Limb (tissue), 2 donors: ENCODE results near the gene ABCD1.
A peak's percentile ranks its signal among the peaks of the same experiment; 100 is the strongest.

Source experiments
- DNase-seq, 2 donors: peaks; one replicate each; pipeline ENCODE4 v3.0.0-alpha.2; 2016; ENCODE audit errors: extremely low spot score in 2 of 2

The ABCD1 gene

DNA sequence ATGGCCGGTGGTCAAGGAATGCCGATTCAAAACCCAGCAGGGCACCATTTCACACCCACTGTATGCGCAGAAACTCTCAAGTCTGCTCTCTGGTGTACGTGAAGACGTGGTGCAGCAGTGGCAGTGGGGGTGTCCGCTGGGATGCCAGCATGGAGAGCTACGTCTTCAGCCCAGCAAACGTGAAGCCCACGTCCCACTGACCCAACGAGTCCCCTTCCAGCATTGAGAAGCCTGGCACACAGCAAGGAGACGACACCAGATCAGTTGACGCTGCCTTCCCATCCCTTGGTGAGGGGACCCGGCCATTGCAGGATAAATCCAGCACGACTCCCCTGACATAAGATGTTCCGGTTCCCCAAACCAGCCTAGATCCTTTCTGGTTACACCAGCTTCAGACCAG, 37.2 kb downstream of the ABCD1 start:
- DNase-seq = no peak

DNA sequence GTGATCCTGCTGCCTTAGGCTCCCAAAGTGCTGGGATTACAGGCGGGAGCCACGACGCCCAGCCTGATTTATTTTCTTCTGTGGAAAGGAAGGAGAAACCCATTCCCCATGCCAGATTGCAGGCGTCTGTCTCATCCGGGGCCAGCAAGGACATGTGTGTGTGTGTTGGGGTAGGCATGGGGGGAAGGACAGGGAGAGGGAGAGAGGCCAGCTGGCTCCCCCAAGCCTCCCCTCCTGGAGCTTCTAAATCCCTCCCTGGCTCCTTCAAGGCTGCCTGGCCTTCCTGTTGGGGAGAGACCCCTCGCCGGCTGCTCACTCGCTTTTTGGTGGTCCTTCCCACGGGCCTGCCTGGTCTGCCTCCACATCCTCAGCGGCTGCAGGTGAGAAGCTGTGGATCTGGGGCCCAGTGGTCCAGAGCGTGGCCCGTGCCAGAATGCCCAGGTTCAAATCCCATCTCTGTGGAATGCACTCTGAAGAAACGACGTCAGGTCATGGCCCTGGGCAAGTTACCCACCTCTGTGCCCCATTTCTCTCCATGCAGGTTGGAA, 38.0 kb downstream of the ABCD1 start:
- no peak for DNase-seq

DNA sequence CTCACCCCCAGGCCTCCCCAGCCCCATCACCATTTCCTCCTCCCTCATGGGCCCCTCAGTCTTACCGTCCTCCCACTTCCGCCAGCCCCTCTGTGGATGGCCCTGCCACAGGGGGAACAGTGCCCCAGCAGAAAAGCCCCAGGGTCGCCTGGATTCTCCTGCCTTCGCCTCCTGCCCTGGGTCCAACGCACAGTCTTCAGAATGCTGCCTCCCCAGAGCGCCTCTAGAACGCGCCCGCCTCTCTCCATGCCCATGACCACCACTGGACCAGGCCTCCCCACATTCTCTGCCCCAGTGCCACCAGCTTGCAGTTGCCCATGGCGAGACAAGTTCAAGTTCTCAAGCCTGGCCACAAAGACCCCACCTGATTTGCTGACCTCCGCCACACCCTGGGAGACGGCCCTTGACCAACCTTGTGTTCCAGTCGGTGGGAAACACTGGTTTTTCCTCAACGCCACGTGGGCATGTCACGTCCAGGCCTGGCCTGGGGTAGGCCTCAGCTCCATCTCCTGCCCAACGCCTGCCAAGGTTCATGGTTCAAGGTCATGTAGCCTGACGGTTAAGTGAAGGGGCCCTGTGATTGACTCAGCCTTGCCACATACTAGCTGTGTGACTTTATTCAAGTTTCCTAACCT, 38.8 kb downstream of the ABCD1 start:
- DNase-seq = no peak

DNA sequence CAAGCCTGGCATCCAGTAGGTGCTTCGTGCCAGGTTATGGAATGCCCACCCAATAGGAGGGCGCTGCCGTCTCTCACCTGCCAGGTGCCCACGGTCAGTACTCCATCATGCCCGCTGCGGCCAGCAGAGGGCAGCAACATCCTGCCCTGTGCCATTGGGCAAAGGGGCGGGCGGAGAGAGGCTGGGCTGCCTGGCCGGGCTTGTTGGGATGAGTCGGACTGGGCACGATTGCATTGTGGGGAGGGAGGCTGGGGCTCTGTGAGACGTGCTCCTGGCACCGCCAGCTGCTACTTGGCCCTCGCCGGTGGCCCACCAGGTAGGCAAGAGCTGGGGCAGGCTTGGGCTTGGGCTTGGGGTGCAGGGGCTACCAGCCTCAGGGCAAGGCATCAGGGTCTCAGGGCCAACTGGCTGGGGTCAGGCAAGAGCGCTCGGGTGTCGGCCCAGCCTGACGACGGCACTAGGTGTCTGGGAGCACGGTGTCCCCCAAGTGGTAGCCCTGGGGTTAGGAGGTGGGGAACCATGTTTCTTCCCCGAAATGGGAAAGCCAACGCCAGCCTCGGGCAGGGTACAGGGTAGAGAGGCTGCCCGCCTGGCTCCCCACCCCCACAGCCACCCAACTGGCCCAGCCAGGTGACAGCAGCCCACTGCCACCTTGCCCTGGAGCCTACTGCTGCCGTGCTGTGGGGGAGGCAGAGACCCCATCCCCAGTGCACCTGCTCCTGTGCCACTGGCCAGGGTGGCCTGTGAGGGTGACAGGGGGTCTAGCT, 39.5 kb downstream of the ABCD1 start, which contains the start of gene PLXNB3:
Gene PLXNB3, plus strand, starts transcription at position 261 of the 767 bp plus-strand sequence. CDS start 1,287 bp downstream, outside the sequence.
- peak; percentile 44 to 74 for DNase-seq

DNA sequence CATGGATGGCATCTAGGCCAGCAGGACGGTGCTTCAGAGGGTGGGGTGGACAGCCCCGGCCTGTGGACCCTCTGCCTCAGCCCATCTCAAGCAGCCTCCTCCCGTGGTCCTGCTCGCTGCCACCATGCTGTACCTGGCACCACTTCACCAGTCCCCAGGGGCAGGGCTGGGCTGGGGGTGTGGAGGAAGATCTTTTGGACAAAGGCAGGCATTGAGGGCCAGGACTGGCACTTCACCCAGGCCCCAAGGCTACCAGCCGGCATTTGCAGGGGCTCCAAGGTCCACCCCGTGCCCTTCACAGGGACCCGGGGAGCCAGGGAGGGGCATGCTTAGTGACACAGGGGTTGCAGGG, 40.1 kb downstream of the ABCD1 start:
- no peak for DNase-seq

DNA sequence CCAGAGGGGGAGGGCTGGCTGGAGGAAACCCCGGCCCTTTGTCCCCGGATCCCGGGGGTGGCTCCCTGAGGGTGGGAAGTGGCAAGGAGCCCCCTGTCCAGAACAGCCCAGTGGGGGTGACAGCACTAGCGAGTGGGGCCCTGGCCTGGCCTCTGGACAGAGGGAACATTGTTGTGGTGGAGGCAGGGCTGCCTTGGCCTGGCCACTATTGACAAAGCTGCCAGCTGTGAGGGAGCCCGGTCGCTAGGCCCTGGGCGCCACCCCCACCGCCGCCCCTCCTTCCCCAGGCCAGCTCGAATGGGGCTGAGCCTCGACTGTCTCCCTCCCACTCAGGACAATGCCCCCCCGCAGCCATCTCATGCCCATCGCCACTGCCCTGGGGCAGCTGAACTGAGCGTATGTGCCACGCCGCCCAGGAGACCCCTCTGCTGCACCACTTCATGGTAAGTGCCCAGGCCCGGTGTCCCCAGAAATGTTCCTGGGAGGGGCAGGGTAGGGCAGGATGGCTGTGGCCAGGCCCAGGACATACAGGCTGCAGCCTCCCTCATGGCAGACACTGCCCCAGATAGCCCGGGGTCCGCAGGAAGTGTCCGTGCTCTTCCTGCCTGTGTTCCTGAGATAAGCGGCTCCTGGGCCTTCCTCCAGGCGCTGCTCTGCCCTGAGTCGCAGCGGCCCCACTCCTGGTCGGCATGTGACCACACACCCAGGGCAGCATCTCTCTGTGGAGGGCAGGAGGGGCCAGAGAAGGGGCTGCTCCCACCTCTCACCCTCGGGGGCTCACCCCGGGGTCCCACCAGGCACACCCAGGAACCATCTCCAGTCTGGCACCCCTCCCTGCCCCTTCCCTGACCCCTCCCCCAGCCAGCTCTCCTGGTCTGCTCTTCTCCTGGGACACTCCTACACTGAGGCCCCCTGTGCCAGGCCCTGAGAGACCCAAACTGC, 40.8 kb downstream of the ABCD1 start:
- no peak for DNase-seq

DNA sequence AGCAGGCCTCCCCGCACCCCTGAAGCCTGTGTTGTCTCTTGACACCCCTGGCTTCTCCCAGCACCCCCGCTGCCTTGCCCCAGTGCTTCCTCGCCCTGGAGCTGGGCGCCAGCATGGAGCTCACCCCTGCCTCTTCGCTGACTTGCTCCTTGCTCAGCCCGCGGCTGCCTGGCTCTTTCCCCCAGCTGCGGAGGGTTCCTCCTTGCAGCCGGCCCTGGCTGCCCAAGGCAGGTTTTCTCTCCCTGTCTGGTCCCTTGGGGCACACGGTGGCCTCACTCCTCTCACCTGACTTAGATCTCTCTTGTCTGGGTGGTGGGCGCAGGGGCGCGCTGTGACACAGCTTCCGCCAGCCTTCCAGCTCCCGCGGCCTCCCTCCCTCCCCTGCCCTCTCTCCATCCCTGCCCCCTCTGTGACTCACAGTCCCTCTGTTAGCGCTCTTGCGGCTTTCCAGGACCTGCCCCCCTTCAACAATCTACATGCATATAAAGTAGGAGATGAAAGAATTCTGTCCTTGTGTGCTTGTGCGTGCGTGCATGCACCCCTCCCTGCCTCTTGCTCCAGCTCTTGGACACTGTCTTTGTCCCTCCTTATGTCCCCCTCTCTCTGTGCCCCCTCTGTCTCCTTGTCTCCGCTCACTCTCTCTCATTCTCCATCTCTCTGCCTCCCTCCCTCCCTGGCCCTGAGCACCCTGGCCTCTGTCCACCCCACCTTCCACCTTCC, 41.6 kb downstream of the ABCD1 start:
- DNase-seq = peak in 1 of 2 donors; percentile 5

DNA sequence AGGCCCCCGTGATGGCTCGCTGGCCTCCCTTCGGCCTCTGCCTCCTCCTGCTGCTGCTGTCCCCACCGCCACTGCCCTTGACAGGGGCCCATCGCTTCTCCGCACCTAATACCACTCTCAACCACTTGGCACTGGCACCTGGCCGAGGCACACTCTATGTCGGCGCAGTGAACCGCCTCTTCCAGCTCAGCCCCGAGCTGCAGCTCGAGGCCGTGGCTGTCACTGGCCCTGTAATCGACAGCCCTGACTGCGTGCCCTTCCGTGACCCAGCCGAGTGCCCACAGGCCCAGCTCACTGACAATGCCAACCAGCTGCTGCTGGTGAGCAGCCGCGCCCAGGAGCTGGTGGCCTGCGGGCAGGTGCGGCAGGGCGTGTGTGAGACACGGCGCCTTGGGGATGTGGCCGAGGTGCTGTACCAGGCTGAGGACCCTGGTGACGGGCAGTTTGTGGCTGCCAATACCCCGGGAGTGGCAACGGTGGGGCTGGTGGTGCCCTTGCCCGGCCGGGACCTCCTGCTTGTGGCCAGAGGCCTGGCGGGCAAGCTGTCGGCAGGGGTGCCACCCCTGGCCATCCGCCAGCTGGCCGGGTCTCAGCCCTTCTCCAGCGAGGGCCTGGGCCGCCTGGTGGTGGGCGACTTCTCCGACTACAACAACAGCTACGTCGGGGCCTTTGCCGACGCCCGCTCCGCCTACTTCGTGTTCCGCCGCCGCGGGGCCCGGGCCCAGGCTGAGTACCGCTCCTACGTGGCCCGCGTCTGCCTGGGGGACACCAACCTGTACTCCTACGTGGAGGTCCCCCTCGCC, 42.4 kb downstream of the ABCD1 start:
- no peak for DNase-seq

DNA sequence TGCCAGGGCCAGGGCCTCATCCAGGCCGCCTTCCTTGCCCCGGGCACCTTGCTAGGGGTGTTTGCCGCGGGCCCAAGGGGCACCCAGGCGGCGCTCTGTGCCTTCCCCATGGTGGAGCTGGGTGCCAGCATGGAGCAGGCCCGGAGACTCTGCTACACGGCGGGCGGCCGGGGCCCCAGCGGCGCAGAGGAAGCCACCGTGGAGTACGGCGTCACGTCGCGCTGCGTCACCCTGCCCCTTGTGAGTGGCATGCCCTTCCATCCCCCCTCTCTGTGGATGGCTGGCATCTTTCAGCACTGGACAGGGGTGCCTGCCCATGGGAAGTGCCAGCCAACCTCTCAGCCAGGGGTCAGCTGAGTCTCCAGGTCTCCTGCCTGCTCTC, 43.0 kb downstream of the ABCD1 start:
- DNase-seq = no peak

DNA sequence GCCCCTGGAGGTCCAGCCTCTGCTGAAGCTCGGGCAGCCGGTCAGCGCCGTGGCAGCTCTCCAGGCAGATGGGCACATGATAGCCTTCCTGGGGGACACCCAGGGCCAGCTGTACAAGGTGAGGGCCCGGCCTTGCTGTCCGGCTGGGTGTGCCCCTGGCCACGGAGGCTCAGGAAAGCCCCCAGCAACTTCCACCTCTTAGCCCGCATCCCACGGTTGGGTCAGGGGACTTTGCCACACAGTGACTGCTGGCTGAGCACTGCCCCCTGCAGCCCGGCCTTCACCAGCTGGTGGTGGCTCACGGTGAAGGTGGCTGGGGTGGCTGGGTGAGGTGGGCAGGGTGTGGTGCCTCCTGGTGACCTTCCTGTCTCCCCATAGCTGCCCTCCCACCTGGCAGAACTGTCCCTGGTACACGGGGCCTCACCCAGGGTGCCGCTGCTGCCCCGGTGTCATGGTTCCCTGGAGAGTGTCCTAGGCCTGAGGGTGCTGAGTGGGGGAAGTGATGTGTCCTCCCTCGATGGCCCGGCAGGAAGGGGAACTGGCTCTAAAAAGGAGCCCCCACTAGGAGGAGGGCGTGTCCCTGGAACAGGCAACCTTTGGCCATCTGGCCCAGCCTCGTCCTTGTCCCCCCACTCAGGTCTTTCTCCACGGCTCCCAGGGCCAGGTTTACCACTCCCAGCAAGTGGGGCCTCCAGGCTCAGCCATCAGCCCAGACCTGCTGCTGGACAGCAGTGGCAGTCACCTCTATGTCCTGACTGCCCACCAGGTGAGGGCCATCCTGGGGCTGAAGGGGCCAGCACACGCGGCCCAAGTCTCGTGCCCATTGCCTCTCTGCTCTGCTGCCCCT, 43.9 kb downstream of the ABCD1 start:
- no peak for DNase-seq

DNA sequence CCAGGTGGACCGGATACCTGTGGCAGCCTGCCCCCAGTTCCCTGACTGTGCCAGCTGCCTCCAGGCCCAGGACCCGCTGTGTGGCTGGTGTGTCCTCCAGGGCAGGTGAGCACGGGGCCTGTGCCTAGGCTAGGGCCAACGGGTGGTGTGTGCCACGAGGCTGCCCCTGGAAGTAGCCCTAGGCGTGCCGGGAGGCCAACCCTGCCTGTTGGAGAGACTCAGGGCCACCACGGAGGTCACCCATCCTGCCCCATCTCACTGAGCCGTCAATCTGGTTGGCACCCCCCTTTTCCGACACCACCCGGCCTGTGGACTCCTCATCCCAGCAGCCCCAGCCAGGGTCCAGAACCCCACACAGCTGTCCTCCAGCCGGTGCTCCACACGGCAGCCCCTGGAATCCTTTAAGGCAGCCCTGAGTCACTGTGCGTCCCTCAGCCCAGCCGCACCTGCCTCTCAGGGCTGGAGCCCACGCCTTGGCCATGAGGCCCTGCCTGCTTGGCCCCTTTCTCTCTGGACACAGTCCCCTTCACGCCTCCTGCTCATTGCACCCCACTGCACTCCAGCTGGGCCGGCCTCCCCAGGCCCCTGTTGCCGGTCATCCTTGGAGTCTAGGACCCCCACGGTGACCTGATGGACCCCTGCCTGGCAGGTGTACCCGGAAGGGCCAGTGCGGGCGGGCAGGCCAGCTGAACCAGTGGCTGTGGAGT, 44.7 kb downstream of the ABCD1 start:
- DNase-seq = no peak

DNA sequence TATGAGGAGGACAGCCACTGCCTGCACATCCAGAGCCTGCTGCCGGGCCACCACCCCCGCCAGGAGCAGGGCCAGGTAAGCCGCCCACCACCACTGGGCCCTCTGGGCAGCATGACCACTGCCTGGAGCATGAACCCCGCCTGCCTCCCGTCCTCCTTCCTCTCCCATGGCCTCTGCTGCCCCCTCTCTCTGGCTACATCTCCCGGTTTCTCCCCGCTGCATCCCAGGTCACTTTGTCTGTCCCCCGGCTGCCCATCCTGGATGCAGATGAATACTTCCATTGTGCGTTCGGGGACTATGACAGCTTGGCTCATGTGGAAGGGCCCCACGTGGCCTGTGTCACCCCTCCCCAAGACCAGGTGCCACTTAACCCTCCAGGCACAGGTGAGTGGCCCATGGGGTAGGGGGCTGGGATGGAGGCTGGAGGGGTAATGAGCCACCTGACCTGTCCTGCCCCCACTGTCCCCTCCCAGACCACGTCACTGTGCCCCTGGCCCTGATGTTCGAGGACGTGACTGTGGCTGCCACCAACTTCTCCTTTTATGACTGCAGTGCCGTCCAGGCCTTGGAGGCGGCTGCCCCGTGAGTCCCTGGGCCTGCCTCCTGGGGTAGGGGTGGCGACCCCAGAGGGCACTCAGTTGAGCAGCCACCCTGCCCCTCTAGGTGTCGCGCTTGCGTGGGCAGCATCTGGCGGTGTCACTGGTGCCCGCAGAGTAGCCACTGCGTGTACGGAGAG, 45.4 kb downstream of the ABCD1 start:
- no peak for DNase-seq

DNA sequence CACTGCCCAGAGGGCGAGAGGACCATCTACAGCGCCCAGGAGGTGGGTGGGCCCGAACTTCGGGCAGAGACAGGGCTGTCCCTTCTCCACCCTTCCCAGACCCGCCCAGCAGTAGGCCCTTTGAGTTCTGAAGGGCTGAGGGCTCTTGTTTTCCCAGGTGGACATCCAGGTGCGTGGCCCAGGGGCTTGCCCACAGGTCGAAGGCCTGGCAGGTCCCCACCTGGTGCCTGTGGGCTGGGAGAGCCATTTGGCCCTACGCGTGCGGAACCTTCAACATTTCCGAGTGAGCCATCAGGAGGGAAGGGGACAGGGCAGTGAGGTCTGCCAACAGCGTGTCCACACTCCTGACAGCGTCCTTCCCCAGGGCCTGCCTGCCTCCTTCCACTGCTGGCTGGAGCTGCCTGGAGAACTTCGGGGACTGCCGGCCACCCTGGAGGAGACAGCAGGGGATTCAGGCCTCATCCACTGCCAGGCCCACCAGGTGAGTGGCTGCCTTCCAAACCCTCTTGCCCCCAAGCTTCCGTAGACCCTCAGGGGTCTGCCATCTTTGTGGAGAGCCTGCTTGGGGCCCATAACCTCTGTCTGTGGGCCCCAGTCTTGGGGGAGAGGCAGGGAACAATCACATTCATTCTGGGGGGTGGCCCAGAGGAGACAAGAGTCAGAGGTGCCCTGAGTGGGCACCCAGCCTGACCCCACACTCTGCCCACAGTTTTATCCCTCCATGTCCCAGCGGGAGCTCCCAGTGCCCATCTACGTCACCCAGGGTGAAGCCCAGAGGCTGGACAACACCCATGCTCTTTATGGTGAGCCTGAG, 46.2 kb downstream of the ABCD1 start:
- DNase-seq = no peak

DNA sequence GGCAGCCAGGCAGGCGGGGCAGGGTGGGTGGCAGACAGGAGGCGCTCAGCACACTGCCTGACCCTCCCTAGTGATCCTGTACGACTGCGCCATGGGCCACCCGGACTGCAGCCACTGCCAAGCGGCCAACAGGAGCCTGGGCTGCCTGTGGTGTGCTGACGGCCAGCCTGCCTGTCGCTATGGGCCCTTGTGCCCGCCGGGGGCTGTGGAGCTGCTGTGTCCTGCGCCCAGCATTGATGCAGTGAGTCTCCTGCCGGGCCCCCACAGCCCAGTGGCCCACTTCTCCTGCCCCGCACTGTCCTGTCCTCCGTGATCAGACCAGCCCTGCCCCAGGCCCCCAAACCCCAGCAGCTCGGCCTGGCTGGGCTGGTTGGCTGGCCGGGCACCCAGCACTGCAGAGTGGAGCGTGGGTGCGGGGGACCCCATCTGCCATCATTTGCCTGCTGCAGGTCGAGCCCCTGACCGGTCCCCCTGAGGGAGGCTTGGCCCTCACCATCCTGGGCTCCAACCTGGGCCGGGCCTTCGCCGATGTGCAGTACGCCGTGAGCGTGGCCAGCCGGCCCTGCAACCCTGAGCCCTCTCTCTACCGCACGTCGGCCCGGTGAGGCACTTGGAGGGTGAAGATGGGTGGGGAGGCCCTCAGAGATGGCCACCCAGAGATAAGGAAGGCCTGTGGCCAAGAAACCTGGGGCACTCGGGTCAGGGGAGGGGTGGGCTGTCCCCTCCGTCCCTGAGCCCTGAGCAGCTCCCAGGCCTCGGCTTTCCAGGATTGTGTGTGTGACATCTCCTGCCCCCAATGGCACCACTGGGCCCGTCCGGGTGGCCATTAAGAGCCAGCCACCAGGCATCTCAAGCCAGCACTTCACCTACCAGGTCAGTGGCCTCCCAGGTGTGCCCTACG, 47.0 kb downstream of the ABCD1 start:
- DNase-seq = no peak

DNA sequence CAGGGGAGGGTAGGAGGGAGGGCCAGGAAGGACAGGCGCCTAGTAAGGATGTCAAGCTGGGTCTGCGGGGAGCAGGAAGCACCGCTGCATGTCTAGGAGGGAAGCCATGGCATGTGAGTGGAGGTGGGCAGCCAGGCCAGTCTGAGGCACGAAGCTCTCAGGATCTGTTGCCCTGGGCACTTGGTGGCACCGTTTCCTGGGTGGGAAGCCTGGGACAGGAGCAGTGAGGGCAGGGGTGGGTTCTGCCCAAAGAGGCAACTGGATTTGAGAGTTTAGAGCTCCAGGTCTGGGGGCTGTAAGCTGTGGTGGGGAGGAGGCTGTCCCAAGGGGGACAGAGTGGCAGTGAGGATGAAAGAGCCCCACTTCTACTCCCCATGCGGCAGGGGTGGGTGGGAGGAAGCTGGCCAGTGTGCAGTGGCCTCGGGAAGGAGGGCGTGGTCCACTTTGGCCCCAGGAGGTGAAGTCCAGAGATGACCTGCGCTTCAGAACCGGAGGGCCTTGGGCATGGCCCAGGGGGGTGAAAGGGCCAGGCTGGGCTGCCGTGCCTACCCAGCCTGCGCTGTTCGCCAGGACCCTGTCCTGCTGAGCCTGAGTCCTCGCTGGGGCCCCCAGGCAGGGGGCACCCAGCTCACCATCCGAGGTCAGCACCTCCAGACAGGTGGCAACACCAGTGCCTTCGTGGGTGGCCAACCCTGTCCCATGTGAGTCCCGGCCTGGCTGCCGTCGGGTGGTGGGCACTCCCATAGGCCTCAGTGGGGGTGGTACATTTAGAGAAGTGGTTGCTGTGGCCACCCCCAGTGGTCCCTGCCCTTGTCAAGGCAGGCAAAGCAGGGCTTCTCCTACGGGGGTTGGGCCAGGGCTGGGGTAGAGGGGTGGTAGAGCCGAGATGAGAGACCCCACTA, 47.9 kb downstream of the ABCD1 start:
- DNase-seq = no peak
